Calu3 (cell line): ENCODE measurements around the gene RNF208. TPM values are rescaled to one million over a fixed set of nuclear protein-coding genes. Genes with fewer than 3 reads are reported as not detected.

ENCODE experiments used
- BruUV-seq: library from RNA; stranded (reverse); fragments of 400-500 nt; replicated peaks from 2 replicates; lab custom pipeline; 2021; lab: Mats Ljungman, UMichigan
- CTCF ChIA-PET: fragments of 300-600 bp; sonication (Branson Sonifier 250); formaldehyde crosslinking; loops from one replicate; lab custom pipeline; 2022; ENCODE audit warnings: antibody characterized with exemption; lab: Charles Lee
- DNase-seq: peaks from one replicate; pipeline ENCODE4 v3.0.0; 2022
- H3K27ac Mint-ChIP-seq: one replicate; pipeline ENCODE4 v1.8.0; 2022; ENCODE audit warnings: mixed read lengths; ENCODE audit not compliant: unreplicated experiment
- H3K27me3 Mint-ChIP-seq: one replicate; pipeline ENCODE4 v1.8.0; 2022; ENCODE audit warnings: mixed read lengths; ENCODE audit not compliant: unreplicated experiment
- H3K36me3 Mint-ChIP-seq: one replicate; pipeline ENCODE4 v1.8.0; 2022; ENCODE audit warnings: mild to moderate bottlenecking, moderate library complexity, mixed read lengths; ENCODE audit not compliant: insufficient read depth, unreplicated experiment
- H3K4me1 Mint-ChIP-seq: one replicate; pipeline ENCODE4 v1.8.0; 2022; ENCODE audit warnings: mild to moderate bottlenecking, low read depth, mixed read lengths; ENCODE audit not compliant: unreplicated experiment
- H3K4me3 Mint-ChIP-seq: one replicate; pipeline ENCODE4 v1.8.0; 2022; ENCODE audit warnings: mild to moderate bottlenecking, low read depth, moderate library complexity, mixed read lengths; ENCODE audit not compliant: unreplicated experiment
- H3K9me3 Mint-ChIP-seq: one replicate; pipeline ENCODE4 v1.8.0; 2022; ENCODE audit warnings: low read depth, mixed read lengths; ENCODE audit not compliant: unreplicated experiment
- intact Hi-C: fragments of 100-400 bp; cut with micrococcal nuclease; formaldehyde crosslinking; loops from one replicate; pipeline ENCODE4 v1.10.0; 2022; ENCODE audit not compliant: unreplicated experiment
- total RNA-seq: library from RNA; stranded (reverse); gene quantifications from 2 replicates; pipeline ENCODE4 v1.2.3, GENCODE V29; 2022
- TF ChIP-seq, protein P1 (sequence below): fragments of 200-600 bp; IDR thresholded peaks from one replicate; pipeline ENCODE4 v1.8.0; 2022; ENCODE audit warnings: antibody characterized with exemption; ENCODE audit not compliant: unreplicated experiment

Gene RNF208
- total RNA-seq, 1 experiment from 2014 or later, result 10.1 TPM

DNA sequence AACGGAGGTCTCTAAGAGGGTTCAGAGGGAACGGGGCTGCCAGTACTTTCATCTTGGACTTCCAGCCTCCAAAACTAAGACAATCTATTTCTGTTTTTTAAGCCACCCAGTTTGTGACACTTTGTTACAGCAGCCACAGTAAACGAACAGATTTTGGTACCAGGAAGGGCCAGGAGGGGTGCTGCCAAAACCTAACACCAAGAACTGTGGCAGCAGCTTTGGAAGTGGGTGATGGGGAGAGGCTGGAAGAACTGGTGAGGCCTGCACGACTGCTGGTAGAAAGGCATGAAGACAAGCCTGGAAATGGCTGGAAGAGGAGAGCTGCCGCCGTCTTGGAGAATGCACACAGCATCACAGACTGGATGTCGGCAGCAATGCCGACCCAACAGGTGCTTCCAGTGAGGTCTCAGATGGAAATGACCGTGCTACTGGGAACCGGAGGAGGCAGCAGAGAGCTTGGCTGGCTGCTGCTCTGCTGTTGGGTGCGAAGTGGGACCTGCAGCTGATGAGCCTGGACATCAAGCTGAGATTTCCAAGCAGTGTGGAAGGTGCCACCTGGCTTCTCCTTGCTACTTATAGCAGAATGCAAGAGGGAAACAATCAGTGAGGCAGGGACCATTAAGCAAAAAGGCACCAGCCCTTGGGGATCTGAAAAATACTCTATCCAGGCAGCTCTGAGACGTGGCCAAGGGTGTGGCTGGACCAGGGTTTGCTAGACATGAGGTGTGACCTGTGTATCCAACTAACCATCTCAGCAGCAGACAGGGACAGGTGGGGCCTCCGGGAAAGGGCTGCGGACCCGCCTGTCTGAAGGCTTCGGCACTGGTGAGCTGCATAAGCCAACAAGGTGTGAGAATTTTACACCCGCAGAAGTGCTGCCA lies 45.5 kb downstream of the RNF208 start:
- intact Hi-C loops, result loop anchor here (5.0 kb wide), 1 partner anchor 51 kb away; the partner anchor contains the start of genes CYSRT1 and RNF224
- DNase-seq, result peak; percentile 51

DNA sequence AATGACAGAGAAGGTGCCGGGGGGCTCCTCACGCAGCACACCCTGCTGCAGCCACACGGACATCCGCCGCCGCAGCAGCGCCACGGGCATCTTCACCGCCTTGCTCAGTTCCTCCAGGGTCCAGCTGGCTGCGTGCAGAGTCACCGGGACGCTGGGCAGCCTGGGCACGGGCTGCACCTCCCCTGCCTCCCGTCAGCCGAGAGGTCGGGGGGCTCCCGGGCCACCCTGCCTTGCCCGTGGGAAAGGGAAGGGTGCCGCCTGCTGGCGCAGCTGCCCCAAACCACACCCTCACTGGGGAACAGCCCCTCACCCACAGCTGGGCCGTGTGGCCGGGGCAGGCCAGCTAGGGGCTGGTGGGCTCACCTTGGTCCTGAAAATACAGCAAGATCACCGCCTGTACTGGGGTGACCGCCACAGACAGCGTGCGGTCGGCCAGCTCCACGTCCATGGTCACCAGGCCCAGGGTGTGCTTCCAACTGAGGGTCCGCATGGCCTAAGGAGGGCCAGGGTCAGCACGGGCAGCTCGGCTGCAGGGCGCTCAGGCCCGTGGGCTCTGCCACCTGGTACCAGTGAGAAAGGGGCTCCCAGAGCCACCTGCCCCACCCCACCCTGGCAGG lies 46.6 kb downstream of the RNF208 start:
- TF ChIP-seq, protein P1, sequence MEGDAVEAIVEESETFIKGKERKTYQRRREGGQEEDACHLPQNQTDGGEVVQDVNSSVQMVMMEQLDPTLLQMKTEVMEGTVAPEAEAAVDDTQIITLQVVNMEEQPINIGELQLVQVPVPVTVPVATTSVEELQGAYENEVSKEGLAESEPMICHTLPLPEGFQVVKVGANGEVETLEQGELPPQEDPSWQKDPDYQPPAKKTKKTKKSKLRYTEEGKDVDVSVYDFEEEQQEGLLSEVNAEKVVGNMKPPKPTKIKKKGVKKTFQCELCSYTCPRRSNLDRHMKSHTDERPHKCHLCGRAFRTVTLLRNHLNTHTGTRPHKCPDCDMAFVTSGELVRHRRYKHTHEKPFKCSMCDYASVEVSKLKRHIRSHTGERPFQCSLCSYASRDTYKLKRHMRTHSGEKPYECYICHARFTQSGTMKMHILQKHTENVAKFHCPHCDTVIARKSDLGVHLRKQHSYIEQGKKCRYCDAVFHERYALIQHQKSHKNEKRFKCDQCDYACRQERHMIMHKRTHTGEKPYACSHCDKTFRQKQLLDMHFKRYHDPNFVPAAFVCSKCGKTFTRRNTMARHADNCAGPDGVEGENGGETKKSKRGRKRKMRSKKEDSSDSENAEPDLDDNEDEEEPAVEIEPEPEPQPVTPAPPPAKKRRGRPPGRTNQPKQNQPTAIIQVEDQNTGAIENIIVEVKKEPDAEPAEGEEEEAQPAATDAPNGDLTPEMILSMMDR, result no peak
- CTCF ChIA-PET, result interaction anchor here (0.8 kb wide), 1 partner anchor 52 kb away, joined by 3 read pairs; the partner anchor contains the start of gene RNF224
- Mint-ChIP-seq H3K27me3 (peaks cover 11% of the 10 kb centered on the region), H3K4me3 (no peak overlapping the region), H3K4me1 (peaks cover 9% of the 10 kb centered on the region), H3K27ac (no peak overlapping the region), H3K36me3 (peaks cover 13% of the 10 kb centered on the region), H3K9me3 (no peaks in the 10 kb centered on the region)
- no peak for DNase-seq
- no TSS peak for BruUV-seq
- intact Hi-C loops, result loop anchor here (5.0 kb wide), 1 partner anchor 52 kb away; the partner anchor contains the start of genes CYSRT1 and RNF224

More for the DNA sequence above, 45.5 kb downstream of the RNF208 start:
- peaks cover 9% of the 10 kb centered on the region for H3K4me1 Mint-ChIP-seq
- H3K27me3 Mint-ChIP-seq, result peaks cover 11% of the 10 kb centered on the region
- no peak overlapping the region for H3K27ac Mint-ChIP-seq
- no peaks in the 10 kb centered on the region for H3K9me3 Mint-ChIP-seq
- TF ChIP-seq, protein P1, result no peak
- no TSS peak for BruUV-seq
- H3K4me3 Mint-ChIP-seq, result no peak overlapping the region
- H3K36me3 Mint-ChIP-seq, result peaks cover 8% of the 10 kb centered on the region
- CTCF ChIA-PET, result interaction anchor here (0.5 to 1.3 kb wide), 5 partner anchors 45 to 90 kb away, joined by 3 to 8 read pairs (median 3); partner anchors contain the start of gene RNF224

DNA sequence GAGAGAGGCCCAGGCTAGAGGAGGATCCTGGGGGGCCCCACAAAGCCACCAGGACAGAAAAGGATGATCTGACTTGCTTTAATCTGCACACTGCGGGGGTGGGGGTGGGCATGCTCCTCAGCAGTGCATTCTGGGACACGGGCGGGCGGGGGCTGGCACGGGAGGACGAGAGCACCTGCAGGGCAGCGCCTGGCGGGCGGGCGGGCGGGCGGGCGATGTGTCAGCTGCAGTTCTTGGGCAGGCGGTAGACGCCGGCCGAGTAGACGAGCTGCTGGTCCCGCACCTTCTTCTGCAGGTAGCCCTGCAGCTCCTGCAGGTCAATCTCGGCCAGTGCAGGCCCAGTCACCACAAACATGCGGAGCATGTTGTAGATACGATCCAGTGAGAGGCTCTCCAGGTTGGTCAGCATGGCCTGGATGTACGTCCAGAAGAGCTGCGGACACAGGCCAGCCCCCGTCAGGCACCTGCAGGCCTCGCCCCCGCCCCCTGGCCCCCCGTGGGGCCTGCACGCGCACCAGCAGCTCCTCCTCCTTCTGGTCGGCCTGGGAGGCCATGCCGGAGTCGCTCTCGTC lies 47.2 kb downstream of the RNF208 start:
- H3K27ac Mint-ChIP-seq, result no peak overlapping the region
- H3K4me1 Mint-ChIP-seq, result peaks cover 9% of the 10 kb centered on the region
- no TSS peak for BruUV-seq
- no peaks in the 10 kb centered on the region for H3K9me3 Mint-ChIP-seq
- CTCF ChIA-PET, result interaction anchor here (0.6 to 0.8 kb wide), 2 partner anchors 24 to 53 kb away, joined by 3 to 4 read pairs; partner anchors contain the start of gene RNF224
- intact Hi-C loops, result loop anchor here (5.0 kb wide), 1 partner anchor 52 kb away; the partner anchor contains the start of genes CYSRT1 and RNF224
- no peak overlapping the region for H3K4me3 Mint-ChIP-seq
- H3K27me3 Mint-ChIP-seq, result peaks cover 11% of the 10 kb centered on the region
- TF ChIP-seq, protein P1, result no peak
- H3K36me3 Mint-ChIP-seq, result peaks cover 16% of the 10 kb centered on the region
- no peak for DNase-seq
